HG03175 (cell line): ENCODE data around the gene RFX8.
"Not testable (repeated sequence)": the region's sequence is repeated elsewhere in the genome, so short reads cannot be mapped to it uniquely, and the experiment has no call there.

Experiments
- ATAC-seq: cut with Tn5 transposase; IDR thresholded peaks from one replicate; pipeline ENCODE4 v1.9.1; 2021; ENCODE audit warnings: mild to moderate bottlenecking, moderate library complexity; ENCODE audit not compliant: unreplicated experiment

Gene RFX8

GRCh38 chr2:101486994-101487393 lies 12.1 kb upstream of the RFX8 start:
- ATAC-seq: no peak

DNA sequence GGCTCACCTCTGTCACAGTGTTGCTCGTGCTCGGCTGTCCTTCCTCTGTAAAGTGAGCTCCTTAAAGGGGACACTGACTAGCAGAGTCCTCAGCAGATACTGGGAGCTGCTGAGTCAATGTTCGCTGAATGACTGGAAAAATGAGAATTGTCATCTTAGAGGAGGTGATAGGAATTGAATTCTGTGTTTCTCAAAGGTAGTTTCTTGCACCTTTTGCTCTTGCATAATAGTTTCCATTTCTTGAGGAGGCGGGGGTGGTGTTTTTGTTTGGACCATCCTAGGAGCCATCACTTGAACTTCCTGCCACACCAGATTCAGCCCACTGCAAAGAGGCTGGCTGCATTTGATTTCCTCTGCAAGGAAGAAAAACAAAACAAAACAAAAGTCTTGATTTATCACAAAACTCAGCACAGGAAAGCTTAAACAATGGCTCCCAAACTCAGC lies 11.4 kb upstream of the RFX8 start:
- ATAC-seq: no peak

GRCh38 chr2:101485856-101486255 lies 10.9 kb upstream of the RFX8 start:
- ATAC-seq: no peak

DNA sequence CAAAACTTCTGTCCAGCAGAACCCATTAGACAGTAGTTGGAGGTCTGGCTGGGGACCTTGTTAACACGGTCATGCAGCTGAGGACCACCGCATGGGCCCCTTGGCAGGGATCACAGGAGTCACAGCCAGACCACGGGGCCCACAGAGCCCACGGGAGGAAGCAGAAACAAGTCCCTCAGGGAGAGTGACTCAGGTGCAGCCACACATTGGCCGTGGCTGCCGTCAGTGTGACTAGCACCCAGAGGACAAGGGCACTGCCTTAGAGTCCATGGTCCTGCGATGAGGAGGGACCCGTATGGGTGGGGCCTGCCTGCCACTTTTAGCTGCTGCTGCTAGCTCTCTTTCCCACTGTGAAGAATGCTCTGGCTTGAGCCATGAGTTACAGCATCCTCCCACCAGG lies 5.9 kb upstream of the RFX8 start:
- ATAC-seq: no peak

DNA sequence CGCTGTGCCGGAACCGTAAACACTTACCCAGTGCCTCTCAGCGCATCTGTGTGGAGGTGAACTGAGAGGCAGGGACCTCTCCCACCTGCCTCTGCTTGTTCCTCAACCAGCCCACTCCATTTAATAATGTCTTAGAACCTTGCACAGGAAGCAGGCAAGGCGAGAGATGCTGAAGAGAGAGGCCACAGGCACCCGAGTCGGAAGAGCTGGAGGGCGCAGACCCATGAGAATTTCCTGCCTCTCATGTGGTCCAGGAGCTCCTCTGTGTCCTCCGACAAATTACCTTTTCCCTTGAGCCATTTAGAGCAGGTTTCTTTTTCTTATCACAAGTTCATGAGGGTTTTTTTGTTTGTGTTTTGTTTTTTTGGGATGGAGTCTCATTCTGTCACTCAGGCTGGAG lies 4.9 kb upstream of the RFX8 start:
- ATAC-seq: no peak

DNA sequence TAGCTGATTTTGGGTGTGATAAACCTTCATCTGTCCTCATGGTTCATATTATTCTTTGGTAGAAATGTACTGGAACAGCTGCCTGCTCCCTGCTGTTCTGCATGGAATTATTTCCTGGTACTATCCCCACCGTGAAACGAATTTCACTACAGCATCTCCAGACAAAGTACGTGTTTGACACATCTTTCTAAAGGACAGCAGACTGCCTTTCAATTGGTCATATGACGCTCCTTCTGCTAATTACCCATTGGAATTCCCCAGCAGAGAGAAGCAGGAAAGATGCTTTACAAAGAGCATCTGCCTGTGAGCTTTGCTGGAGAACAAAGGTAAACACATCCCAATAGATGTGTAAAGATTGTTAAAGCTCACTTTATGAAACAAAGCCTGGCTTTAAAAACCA lies 4.4 kb upstream of the RFX8 start:
- no peak for ATAC-seq

- no peak for ATAC-seq
Observed at GRCh38 chr2:101478181-101479001, 3.5 kb upstream of the RFX8 start.

GRCh38 chr2:101477556-101477955 lies 2.6 kb upstream of the RFX8 start:
- no peak for ATAC-seq

- ATAC-seq: no peak
Observed at GRCh38 chr2:101476605-101477208, 1.8 kb upstream of the RFX8 start.

DNA sequence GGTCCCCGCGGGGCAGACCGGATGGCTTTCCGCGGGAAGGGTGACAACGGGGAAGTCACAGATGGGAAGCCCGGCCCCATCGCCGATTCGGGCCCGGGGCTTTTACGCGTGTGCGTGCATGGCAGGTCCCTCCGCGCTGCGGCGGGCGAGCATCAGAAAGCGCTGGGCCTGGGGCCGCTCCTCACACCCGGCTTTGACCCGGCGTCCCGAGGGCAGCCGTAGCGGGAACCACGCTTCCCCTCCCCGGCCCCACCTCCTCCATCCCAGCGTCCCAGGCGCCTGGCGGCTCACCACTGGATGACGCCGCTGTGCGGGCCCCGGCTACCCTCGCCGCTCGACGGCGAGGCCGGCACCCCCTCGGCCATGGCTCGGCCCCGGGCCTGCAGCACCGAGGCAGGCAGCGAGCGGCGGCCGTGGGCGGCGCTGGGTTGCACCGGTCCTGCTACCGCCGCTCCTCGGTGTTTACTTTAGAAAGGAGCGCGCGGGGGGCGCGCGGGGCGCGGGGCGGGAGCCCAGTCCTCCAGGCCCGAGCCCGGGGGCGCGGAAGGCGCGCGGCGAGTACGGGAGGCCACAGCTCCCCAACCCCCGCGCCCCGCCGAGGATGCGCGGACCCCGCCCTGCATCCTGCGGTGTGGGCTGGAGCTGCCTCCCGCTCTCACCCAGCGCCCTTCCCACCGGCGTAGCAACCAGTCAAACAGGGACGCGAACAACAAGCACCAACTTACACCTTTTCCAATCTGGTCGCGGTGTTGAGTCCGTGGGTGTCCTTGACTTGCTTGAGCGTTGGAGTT lies 806 bp downstream of the RFX8 start:
- ATAC-seq: no peak

DNA sequence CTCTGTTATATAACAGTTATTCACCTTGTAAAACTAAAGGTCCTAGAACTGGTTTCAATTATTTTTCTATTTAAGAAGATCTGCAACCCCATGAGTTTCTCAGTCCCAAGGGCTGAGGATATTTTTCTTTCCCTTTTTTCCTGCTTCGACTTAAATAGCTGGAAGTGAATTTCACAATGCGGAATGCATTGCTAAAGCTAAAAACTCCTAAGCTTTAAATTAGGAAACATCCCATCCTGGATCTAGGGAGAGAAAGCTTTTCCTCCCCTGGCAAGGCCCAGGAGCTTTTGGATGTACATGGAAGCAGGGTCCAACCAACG lies 1.4 kb downstream of the RFX8 start:
- ATAC-seq: no peak

DNA sequence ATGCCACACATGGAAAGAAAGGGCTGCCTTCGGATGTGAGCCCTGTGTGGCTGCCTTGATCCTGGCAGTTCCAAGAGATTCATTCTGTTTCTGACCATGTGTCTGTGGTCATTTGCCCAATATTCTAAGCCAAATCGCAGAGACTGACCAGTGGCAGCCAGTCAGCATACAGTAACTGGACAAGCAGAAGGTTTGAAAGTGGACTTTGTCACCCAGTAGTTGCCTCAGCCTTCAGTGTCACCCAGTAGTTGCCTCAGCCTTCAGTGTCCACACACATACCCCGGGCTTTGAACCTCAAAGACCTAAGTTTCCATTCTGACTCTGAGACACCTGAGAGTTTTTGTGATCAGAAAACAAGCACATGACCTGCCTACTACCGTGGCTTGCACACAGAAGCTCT lies 5.0 kb downstream of the RFX8 start:
- ATAC-seq: no peak

DNA sequence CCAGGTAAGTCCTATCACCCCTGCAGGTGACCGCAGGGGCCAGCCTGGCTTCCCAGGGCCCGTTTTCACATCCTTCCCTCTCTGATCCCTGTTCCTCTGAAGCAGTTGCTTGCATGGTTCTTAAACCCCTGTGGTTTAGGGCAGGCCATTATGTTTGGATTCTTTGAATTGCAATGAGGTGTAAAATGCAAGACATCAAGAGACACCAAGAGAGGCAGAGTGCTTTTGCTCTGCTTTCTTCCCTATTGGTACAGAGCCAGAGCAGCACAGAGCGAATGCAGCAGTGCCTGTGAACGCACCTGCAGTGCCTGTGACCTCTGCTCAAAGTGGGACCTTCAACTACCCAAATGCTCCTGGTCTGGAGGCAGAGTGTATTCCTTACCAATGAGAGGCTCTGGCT lies 7.6 kb downstream of the RFX8 start:
- ATAC-seq: no peak

- no peak for ATAC-seq
Observed at GRCh38 chr2:101466426-101466825, 8.5 kb downstream of the RFX8 start.

GRCh38 chr2:101464841-101465240 lies 10.1 kb downstream of the RFX8 start:
- no peak for ATAC-seq

DNA sequence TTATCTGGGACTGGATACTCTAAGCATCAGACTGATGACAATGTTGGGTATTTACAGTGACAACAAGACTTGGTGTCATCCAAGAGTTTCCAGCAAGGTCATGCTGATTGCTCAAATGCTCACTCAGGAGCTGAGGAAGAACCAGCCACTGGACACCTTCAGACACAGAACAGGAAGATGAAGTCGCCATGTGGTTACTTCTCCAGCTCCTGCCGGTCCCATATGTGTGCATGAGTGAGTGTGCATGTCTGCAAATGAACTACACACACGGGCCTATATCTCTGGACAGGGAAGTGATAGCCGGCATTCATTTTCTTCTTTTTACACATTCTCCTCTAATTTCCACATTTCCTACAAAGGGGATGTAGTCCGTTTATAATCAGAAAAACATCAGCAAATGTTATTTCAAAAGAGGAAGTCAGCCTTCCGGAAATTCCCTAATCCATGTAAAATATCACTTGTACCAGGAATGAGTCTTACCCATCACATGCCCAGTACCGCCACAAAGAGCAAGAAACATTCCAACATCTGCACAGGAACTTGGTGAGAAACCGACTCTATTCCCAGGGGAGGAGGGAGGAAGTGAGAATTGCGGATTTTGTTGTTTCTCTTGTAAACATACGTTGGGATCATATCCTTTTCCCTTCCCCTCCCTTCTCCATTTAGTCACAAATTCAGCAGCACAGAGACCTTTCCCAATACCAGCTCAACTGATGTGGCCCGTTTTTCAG lies 10.8 kb downstream of the RFX8 start:
- no peak for ATAC-seq

GRCh38 chr2:101463421-101463820 lies 11.5 kb downstream of the RFX8 start:
- no peak for ATAC-seq

- ATAC-seq: no peak
Observed at GRCh38 chr2:101461381-101461780, 13.5 kb downstream of the RFX8 start.

GRCh38 chr2:101454408-101454807 lies 20.5 kb downstream of the RFX8 start:
- not testable (repeated sequence) for ATAC-seq

- ATAC-seq: no peak
Observed at GRCh38 chr2:101450965-101451364, 23.9 kb downstream of the RFX8 start.

DNA sequence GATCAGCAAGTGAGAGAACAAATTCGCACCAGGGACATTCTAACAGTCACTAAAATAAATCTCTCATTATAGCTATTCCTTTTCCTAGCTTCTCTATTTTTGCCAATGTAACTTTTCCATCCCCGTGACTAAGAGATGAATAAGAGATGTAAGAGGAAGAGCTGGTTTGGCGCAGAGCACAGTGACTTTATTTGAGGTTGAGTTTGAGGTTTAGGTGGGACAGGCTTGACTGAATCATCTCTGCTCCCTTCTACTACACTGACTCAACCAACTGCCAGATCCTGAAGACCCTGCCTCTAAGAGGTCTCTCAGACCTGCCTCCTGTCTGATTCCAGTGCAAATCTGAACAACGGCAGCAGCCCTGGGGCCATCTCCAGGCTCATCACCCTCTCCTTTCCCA lies 28.0 kb downstream of the RFX8 start:
- no peak for ATAC-seq
